AG04450 (cell line): ENCODE data around the gene ADIPOQ. TPM values are rescaled to one million over a fixed set of nuclear protein-coding genes. Genes with fewer than 3 reads are reported as not detected.
A peak's percentile ranks its signal among the peaks of the same experiment; 100 is the strongest.

Experiments
- CTCF ChIA-PET: fragments of 300-600, 350-600 bp; formaldehyde crosslinking; extraction: SDS; loops from one replicate; lab custom pipeline; 2022; ENCODE audit warnings: antibody characterized with exemption, inconsistent platforms; lab: Charles Lee
- POLR2A ChIA-PET: fragments of 350-600 bp; formaldehyde crosslinking; extraction: SDS; loops from one replicate; lab custom pipeline; 2021; ENCODE audit warnings: antibody characterized with exemption, inconsistent platforms; lab: Yijun Ruan, JAX
- DNase-seq: peaks from one replicate; pipeline ENCODE4 v3.0.0-alpha.2; 2011; ENCODE audit warnings: low read depth, low spot score
- H3K27ac ChIP-seq: one replicate; pipeline ENCODE4 v1.5.1; 2012; ENCODE audit warnings: low read depth, low read length, control low read depth
- H3K27me3 ChIP-seq: one replicate; pipeline ENCODE4 v1.6.0; 2012; ENCODE audit warnings: low read length; ENCODE audit not compliant: control insufficient read depth, insufficient read depth
- H3K4me3 ChIP-seq: 2 replicates; pipeline ENCODE4 v1.5.1; 2011; ENCODE audit warnings: mild to moderate bottlenecking, low read depth, low read length, control low read depth
- H3K9me3 ChIP-seq: 2 replicates; pipeline ENCODE4 v1.5.1; 2012; ENCODE audit warnings: low read length; ENCODE audit not compliant: control insufficient read depth, insufficient read depth
- polyA plus RNA-seq: library from polyadenylated mRNA; depleted of rRNA; stranded (reverse); fragments of >200 nt; gene quantifications from 2 replicates; pipeline ENCODE4 v1.2.3, GENCODE V29; 2011
- TF ChIP-seq, protein P1 (sequence below): IDR thresholded peaks from 2 replicates; pipeline ENCODE4 v1.5.1; 2011; ENCODE audit warnings: low read depth, low read length, control low read depth, inconsistent platforms

ADIPOQ gene
- polyA plus RNA-seq, 1 experiment = not detected

- no peak overlapping the region for H3K4me3 ChIP-seq
- no peak for DNase-seq
- no peaks in the 10 kb centered on the region; the same call in 1 of the 2 replicates for H3K9me3 ChIP-seq
- CTCF ChIA-PET = interaction anchor here (0.6 to 12.0 kb wide), 4 partner anchors 208 to 891 kb away, joined by 3 to 186 read pairs (median 9); partner anchors contain the start of gene AHSG
- no peak overlapping the region for H3K27ac ChIP-seq
- POLR2A ChIA-PET = no interaction called here
- peaks cover 6% of the 10 kb centered on the region for H3K27me3 ChIP-seq
- TF ChIP-seq, protein P1, sequence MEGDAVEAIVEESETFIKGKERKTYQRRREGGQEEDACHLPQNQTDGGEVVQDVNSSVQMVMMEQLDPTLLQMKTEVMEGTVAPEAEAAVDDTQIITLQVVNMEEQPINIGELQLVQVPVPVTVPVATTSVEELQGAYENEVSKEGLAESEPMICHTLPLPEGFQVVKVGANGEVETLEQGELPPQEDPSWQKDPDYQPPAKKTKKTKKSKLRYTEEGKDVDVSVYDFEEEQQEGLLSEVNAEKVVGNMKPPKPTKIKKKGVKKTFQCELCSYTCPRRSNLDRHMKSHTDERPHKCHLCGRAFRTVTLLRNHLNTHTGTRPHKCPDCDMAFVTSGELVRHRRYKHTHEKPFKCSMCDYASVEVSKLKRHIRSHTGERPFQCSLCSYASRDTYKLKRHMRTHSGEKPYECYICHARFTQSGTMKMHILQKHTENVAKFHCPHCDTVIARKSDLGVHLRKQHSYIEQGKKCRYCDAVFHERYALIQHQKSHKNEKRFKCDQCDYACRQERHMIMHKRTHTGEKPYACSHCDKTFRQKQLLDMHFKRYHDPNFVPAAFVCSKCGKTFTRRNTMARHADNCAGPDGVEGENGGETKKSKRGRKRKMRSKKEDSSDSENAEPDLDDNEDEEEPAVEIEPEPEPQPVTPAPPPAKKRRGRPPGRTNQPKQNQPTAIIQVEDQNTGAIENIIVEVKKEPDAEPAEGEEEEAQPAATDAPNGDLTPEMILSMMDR = no peak
Observed at GRCh38 chr3:186823386-186823785, 19.1 kb upstream of the ADIPOQ start.

DNA sequence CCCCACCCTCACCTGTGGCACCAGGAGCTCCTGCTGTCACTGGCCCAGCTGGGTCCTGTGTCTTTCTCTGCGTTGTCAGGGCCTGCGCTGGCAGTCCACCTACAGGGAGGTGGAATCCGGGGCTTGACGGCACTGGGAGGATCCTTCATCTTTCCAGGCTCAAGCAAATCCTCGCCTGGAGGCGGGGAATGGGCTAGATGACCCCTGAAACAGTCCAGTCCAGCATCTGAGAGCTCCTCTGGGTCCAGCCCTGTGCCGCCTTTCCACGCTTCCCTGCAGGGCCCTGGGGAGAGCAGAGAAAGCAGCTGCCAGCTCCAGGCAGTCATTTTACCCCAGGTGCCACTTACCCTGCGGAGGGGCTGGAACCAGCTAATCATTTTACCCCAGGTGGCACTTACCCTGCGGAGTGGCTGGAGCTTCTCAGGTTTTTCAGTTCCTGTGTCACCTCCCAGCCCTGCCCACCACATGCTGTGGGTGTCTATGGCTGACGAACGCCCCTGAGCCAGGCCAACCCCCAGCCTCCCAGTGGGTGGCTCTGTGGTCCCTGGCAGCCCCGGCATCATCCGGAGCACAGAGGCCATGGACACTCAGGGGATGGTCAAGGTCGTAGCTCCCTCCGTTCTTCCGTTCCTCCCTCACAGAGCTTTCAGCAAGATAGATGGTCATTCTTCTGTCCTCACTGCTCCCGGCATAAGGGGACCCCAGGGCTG, 17.9 kb upstream of the ADIPOQ start:
- H3K27me3 ChIP-seq = peaks cover 16% of the 10 kb centered on the region
- no peak overlapping the region for H3K27ac ChIP-seq
- DNase-seq = no peak
- CTCF ChIA-PET = interaction anchor here (0.9 to 12.0 kb wide), 4 partner anchors 27 to 855 kb away, joined by 3 to 186 read pairs (median 9); partner anchors contain the start of gene AHSG
- no peaks in the 10 kb centered on the region; the same call in 1 of the 2 replicates for H3K9me3 ChIP-seq
- POLR2A ChIA-PET = interaction anchor here (0.5 to 4.2 kb wide), 3 partner anchors 41 to 726 kb away, joined by 3 to 34 read pairs (median 5); partner anchors contain the start of gene EIF4A2
- no peak overlapping the region; the same call in 1 of the 2 replicates for H3K4me3 ChIP-seq
- TF ChIP-seq, protein P1 = no peak

DNA sequence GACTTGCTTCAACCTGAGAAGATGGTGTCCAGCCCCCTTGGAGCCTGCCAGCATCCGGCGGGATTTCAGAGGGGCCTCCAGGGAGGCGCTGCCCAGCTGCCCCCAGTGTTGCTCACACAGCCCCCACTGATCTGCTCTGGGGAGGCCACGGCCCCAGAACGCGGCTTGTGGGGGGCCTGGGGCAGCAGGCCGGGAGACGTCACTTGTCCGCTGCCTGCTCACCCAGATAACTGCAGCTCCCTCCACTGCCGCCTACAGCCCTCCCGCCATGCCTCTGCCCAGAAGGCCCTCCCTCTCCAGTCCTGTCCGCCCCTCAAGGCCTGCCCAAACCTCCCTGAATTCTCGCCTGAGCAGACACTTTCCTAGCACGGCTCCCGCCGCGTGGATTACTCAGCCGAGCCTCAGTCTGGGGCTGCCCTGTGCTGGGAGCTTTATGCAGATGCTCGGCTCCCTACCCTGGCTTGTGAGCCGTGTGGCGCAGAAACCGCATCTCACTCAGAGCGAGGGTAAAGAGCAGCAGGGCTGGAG, 17.2 kb upstream of the ADIPOQ start:
- Histone ChIP-seq H3K9me3 (no peaks in the 10 kb centered on the region; the same call in 1 of the 2 replicates), H3K27me3 (peaks cover 24% of the 10 kb centered on the region), H3K4me3 (peak overlapping the region; percentile 62), H3K27ac (peak overlapping the region; percentile 39)
- ChIA-PET POLR2A (interaction anchor here (4.2 kb wide), 1 partner anchor 42 kb away, joined by 34 read pairs; the partner anchor contains the start of gene EIF4A2), CTCF (interaction anchor here (0.9 to 12.0 kb wide), 4 partner anchors 28 to 854 kb away, joined by 3 to 186 read pairs (median 9); partner anchors contain the start of gene AHSG)
- TF ChIP-seq, protein P1 = no peak
- peak; percentile 47 for DNase-seq

DNA sequence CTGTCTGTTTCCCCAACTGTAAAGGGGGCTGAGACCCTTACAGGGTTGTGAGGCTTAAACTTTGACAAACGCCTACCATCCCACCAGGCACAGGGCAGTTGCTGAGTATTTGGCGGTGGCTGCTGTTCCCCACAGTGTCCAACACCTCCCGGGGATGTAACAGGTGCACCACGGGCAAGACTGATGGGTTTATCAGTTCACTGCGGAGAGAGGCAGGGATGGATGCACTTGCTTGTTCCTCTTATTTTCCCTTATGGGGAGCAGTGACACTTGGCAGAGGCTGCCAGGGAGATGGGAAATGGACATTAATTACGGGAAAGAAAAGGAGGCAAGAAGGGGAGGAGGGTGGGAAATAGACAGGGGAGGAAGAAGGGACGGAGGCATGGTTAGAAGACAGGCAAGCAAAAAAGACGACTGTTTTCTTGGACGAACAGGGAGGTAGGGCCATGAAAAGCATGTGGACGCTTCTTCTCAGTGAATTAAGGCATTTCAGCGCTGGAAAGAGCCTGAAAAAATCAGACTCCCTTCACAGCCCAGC, 16.6 kb upstream of the ADIPOQ start:
- Histone ChIP-seq H3K4me3 (peak overlapping the region; percentile 62), H3K27ac (peak overlapping the region; percentile 39), H3K9me3 (no peaks in the 10 kb centered on the region; the same call in 1 of the 2 replicates), H3K27me3 (peaks cover 29% of the 10 kb centered on the region)
- ChIA-PET CTCF (interaction anchor here (3.2 to 12.0 kb wide), 2 partner anchors 210 to 339 kb away, joined by 15 to 186 read pairs; partner anchors contain the start of gene AHSG), POLR2A (interaction anchor here (4.2 kb wide), 1 partner anchor 42 kb away, joined by 34 read pairs; the partner anchor contains the start of gene EIF4A2)
- DNase-seq = no peak
- TF ChIP-seq, protein P1 = no peak
